ENCODE results near the gene ZNF385A.

DNA sequence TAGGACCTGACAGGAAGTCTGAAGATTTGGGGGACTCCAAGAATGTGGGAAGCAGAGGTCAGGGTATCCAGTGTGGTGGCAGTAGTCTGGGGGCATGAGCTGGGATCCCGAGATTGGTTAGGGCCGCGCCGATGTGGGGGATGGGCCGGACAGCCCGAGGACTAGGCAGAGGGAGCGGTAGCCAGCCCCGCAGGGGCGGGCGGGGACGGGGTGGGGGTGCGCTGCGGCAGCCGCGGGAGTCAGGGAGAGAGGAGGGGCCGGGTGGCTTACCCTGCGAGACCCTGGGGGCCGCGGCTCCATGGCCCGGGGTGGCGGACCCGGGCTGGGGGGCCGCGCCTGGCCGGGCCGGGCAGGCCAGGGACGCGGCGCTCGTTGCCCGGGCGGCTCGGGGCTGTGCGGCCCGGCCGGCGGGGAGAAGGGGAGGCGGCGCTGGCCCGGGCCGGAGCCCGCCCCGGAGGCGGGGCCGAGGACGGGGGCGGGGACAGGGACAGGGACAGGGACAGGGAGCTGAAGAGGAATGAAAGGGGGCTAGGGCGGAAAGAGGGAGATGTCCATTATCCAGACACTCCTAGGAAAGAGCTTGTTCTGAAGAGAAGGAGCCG, 5.6 kb downstream of the ZNF385A start:
- TF ChIP-seq ZNF8 (CRISPR knock-in tag; IDR thresholded peaks at IDR 0.05) (no peak), ARNTL (CRISPR knock-in tag; IDR thresholded peaks at IDR 0.05; ENCODE audit: borderline replicate concordance, low read depth) (no peak), SNAI2 (CRISPR knock-in tag; IDR thresholded peaks at IDR 0.05) (no peak), ISL1 (CRISPR knock-in tag; IDR thresholded peaks at IDR 0.05) (no peak), ZNF565 (CRISPR knock-in tag; conservative IDR thresholded peaks at IDR 0.05; ENCODE audit: low read depth) (no peak), OSR1 (CRISPR knock-in tag; IDR thresholded peaks at IDR 0.05) (no peak), PATZ1 (CRISPR knock-in tag; IDR thresholded peaks at IDR 0.05; ENCODE audit: borderline replicate concordance) (no peak), ZFP30 (CRISPR knock-in tag; IDR thresholded peaks at IDR 0.05) (no peak), ZFP3 (CRISPR knock-in tag; IDR thresholded peaks at IDR 0.05) (no peak), ZNF70 (CRISPR knock-in tag; IDR thresholded peaks at IDR 0.05) (no peak), TOX (CRISPR knock-in tag; IDR thresholded peaks at IDR 0.05; ENCODE audit: borderline replicate concordance) (no peak)
- TF ChIP-seq, protein P1, sequence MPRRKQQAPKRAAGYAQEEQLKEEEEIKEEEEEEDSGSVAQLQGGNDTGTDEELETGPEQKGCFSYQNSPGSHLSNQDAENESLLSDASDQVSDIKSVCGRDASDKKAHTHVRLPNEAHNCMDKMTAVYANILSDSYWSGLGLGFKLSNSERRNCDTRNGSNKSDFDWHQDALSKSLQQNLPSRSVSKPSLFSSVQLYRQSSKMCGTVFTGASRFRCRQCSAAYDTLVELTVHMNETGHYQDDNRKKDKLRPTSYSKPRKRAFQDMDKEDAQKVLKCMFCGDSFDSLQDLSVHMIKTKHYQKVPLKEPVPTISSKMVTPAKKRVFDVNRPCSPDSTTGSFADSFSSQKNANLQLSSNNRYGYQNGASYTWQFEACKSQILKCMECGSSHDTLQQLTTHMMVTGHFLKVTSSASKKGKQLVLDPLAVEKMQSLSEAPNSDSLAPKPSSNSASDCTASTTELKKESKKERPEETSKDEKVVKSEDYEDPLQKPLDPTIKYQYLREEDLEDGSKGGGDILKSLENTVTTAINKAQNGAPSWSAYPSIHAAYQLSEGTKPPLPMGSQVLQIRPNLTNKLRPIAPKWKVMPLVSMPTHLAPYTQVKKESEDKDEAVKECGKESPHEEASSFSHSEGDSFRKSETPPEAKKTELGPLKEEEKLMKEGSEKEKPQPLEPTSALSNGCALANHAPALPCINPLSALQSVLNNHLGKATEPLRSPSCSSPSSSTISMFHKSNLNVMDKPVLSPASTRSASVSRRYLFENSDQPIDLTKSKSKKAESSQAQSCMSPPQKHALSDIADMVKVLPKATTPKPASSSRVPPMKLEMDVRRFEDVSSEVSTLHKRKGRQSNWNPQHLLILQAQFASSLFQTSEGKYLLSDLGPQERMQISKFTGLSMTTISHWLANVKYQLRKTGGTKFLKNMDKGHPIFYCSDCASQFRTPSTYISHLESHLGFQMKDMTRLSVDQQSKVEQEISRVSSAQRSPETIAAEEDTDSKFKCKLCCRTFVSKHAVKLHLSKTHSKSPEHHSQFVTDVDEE (CRISPR knock-in tag; IDR thresholded peaks at IDR 0.05) = no peak
- TF ChIP-seq, protein P2, sequence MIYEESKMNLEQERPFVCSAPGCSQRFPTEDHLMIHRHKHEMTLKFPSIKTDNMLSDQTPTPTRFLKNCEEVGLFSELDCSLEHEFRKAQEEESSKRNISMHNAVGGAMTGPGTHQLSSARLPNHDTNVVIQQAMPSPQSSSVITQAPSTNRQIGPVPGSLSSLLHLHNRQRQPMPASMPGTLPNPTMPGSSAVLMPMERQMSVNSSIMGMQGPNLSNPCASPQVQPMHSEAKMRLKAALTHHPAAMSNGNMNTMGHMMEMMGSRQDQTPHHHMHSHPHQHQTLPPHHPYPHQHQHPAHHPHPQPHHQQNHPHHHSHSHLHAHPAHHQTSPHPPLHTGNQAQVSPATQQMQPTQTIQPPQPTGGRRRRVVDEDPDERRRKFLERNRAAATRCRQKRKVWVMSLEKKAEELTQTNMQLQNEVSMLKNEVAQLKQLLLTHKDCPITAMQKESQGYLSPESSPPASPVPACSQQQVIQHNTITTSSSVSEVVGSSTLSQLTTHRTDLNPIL (CRISPR knock-in tag; IDR thresholded peaks at IDR 0.05; ENCODE audit: low read depth) = no peak

All from SK-N-SH treated with all-trans-retinoic acid at 6 μM for 48 hours (cell line).